Measurements from ENCODE around the gene KIAA1671.
"Not testable (repeated sequence)": the region's sequence is repeated elsewhere in the genome, so short reads cannot be mapped to it uniquely, and the experiment has no call there.

KIAA1671 gene

DNA sequence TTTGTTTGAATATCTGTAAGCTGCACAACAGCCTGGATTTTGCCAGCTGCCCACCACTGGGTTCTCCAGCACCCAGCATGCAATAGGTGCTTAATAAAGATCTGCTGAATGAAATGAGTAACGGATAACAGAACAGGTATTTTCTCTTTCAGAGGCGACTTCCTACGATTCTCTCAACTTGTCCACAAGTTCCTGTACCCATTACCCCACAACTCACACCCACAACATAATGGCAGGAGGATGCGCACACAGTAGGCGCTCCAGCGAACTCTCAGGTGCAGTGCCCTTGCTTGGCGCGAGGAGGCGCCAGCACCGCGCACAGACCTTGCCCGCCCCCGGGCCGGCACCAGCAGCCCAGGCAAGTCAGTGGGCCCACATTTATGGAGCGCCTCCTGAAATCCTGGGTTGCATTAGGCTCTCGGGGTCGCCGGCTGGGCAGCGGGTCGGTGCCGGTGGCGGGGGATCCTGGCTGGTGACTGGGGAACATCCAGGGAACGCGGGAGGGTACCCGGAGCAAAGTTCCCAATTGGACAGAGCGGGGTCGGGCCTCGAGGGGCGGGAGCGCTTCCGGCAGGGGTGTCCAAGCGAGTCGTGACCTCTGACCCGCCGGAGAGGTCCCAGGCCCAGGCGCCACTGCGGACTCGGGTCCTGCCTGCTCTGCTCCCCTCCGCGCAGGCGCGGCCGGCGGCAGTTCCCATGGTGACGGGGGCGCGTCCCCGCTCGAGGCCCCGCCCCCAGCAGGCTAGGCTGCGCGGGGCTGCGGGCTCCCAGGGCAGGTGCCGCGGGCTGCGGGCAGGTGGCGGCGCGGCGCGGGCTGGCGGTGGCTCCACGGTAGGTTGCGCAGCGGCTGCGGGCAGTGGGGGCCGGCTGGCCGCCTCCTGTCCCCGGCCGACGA lies at the start of gene KIAA1671:
KIAA1671 (plus strand) TSS at position 775 of the 895 bp plus-strand sequence. CDS start 75,284 bp downstream, outside the sequence.
- DNase-seq = peak; percentile 90

- DNase-seq = no peak
Measured at GRCh38 chr22:24905909-24906308, 46.6 kb upstream of the KIAA1671 start.

DNA sequence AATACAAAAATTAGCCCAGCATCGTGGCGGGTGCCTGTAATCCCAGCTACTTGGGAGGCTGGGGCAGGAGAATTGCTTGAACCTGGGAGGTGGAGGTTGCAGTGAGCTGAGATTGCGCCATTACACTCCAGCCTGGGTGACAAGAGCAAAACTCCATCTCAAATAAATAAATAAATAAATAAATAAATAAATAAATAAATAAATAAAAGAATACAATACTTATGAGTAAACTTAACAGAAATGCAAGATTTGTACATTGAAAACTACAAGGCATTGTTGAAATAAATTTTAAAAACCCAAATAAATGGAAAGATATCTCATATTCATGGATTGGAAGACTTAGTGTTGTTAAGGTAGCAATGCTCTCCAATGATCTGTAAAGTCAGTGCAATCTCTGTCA lies 45.4 kb upstream of the KIAA1671 start:
- not testable (repeated sequence) for DNase-seq

- no peak for DNase-seq
Measured at GRCh38 chr22:24920029-24920428, 32.5 kb upstream of the KIAA1671 start.

- DNase-seq = no peak
Measured at GRCh38 chr22:24925586-24926427, 26.7 kb upstream of the KIAA1671 start.

DNA sequence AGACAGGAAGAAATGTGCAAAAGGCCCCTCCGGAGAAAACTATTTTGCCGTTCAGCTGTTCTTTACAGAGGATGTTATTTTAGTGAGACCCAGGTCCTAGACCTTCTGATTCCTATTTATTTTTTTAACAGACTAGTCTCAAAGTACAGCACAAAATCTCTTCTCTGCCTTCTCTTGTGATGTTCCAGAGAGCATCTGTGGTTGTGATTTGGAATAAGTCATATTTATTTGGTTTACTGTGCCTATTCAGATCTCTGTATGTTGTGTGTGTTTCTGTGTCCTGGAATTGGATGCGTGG lies 26.1 kb upstream of the KIAA1671 start:
- DNase-seq = no peak

GRCh38 chr22:24926849-24927579 lies 25.5 kb upstream of the KIAA1671 start:
- no peak for DNase-seq

GRCh38 chr22:24928322-24928721 lies 24.2 kb upstream of the KIAA1671 start:
- no peak for DNase-seq

DNA sequence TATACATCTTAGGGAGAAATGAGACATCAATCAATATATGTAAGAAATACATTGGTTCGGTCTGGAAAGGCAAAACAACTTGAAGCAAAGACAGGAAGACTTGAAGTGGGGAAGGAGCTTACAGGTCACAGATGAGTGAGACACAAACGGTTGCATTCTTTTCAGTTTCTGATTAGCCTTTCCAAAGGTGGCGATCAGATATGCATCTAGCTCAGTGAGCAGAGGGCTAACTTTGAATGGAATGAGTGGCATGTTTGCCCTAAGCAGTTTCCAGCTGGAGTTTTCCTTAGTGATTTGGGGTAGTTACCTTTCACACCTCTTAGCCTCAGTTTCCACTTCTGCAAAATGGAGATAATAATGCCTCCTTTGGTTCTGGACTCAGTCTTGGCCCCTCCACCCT lies 21.8 kb upstream of the KIAA1671 start:
- DNase-seq = no peak

GRCh38 chr22:24935771-24936483 lies 16.6 kb upstream of the KIAA1671 start:
- no peak for DNase-seq

GRCh38 chr22:24937114-24937513 lies 15.4 kb upstream of the KIAA1671 start:
- DNase-seq = no peak

DNA sequence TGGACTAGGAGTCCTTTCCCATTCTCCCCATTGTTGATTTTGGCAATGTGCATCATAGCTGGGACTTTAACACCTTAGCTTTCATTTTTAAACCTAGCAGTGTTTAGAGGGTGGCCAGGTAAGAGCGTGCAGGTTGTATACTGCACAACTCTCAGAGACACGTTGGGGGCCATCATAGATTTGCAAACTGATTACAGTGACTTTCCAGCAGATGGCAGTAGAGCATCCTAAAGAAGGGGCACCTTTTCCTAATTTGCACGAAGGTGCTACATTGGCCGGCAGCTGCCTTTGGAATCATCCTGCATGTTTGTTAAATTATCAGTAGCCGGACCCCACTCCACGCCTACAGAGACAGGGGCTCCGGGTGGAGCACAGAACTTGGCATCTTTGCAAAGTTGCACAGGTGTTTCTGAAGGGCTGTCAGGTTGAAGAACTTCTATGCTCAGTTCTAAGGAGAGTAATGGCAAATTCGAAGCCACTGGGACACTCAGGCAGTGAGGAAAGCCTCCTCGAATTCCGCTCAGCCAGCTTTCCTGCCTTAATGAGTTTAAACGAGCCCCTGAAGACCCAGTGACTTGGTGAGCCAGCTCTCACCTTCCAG lies 13.7 kb upstream of the KIAA1671 start:
- peak; percentile 28 for DNase-seq

DNA sequence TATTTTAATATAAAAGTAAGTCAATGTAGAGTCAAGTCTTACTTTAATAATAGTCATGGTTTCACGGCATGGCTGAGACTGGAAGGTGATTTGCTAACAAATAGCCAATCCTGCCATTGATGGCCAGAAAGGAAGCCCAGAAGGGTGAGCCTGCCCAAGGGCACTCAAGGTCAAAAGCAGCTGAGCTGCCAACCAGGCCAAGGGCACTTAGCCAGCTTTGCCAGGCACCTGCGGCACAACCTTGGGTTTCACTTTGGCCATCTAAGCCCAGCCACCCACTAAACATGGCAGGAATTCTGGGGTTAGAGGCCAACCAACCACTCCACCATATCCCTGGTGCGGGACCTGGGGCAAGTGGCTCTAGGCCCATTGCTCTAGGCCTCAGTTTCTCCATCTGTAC lies 10.2 kb upstream of the KIAA1671 start:
- DNase-seq = no peak

- DNase-seq = no peak
Measured at GRCh38 chr22:24944217-24944937, 8.1 kb upstream of the KIAA1671 start.

DNA sequence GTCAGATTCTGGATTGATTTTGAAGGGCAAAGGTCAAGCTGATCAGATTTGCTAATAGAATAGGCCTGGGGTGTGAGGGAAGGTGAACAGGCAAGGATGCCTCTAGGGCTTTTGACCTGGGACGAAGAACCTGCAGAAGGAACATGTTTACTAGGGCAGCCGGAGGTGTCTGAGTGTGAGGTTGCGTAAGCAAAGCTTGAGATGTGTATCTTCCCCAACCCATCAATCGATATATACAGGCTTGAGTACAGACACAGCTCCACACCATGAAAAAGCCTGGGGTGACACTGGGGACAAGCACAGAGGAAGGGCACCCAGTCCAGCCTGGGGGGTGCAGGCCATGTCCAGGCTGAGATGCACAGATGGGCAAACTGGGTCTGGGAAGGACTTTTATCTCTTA lies 7.1 kb upstream of the KIAA1671 start:
- no peak for DNase-seq

GRCh38 chr22:24947383-24947782 lies 5.1 kb upstream of the KIAA1671 start:
- no peak for DNase-seq

DNA sequence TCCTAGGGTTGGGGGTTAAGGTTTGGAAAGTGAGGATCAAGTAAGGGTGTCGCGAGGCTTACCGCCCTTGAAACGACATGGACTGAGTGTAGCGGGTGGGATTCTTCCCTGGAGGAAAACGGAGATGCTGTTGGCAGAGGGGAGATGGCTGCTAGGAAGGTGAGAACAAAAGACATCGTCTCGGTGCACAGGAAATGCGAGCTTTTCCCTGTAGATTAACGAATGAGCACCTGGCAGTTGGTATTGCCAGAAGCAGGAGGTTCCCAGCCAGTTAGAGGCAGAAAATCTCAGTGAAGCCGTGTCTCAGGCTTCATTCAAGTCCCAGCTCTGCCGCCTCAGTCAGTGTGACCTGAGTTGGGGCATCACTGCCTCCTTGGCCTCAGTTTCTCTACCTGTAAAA lies 4.6 kb upstream of the KIAA1671 start:
- DNase-seq = no peak

DNA sequence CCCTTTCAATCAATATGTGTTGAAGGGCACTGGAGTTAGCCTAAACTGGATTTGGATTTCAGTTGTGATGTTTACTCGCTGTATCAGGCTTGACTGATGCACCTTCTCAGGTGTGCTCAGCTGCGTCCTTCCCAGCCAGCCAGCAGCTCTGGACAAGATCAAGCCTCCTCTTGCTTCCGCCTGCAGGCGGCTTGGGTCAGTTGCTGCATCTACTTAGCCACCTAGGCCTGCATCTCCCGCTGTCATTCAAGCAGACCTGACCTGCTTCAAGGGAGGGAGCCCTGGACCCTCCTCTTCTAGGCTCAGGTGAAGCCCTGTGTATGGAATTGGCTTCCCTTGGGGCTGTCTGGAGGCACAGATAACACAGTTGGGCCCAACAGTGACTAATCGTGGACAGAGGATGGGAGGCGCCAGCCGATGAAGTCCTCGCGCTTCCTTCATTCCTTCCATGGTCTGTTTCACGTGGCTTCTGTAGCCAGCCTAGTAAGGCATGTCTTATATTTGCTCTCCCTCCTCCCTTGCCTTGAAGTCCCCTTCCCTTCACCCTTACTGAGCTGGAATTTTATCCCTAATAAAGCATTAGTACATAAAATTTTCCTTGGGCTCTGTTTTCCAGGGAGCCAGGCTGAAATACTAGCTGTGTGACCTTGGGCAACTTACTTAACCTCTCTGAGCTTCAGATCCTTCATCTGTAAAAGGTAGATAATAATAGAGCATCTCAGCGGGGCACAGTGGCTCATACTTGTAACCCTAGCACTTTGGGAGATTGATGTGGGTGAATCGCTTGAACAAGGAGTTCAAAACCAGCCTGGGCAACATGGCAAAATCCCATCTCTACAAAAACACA lies 3.9 kb upstream of the KIAA1671 start:
- DNase-seq = no peak

DNA sequence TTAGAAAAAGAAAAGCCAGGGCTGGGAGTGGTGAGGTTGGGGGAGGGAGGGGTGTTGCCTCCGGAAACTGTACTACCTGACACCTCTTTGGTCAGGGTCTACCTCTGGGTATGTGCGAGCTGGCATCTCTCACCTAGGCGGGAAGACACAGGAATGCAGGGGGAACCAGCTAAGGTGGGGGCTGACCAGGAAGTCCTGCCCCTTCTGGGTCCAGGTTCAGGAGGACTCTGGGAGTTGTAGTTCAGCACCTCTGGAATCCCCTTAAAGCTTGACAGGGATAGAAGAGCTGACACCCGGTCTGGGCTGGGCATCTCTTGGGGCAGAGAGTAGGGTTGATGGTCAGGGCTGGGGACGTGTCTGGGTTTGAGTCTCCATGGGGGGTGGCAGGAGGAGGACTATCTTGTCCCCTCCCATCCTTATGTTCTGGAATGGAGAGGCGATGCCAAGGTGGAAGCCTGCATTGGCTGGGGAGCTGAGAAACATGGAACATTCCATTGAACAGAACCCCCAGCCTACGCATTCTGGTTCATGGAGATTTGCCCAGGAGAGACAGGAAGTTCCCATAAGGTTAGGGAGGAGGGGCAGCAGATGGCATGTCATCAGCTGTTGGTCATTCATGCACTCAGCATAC lies 2.1 kb upstream of the KIAA1671 start:
- DNase-seq = no peak

- peak; percentile 28 for DNase-seq
Measured at GRCh38 chr22:24952837-24953383, 394 bp downstream of the KIAA1671 start.

Measured in stimulated activated CD8-positive, alpha-beta memory T cell treated with anti-CD3 and anti-CD28 coated beads, Interleukin-4, amount 100 ng/mL, for 48 hours (primary cell).